Neural cell (in vitro differentiated cells): ENCODE measurements around the gene LYPD6B.

Experiments used
- CTCF ChIP-seq: fragments of 450-650 bp; IDR thresholded peaks from 2 replicates; pipeline ENCODE4 v1.5.1; 2014; ENCODE audit warnings: antibody characterized with exemption, mild to moderate bottlenecking, moderate library complexity; ENCODE audit not compliant: poor library complexity, severe bottlenecking
- EP300 ChIP-seq: fragments of 450-650 bp; conservative IDR thresholded peaks from 2 replicates; pipeline ENCODE4 v1.6.1; 2014; ENCODE audit warnings: antibody characterized with exemption, mild to moderate bottlenecking, moderate library complexity; ENCODE audit not compliant: poor library complexity, severe bottlenecking
- EZH2 ChIP-seq: fragments of 200-600, 300-800 bp; shearing (Covaris generic), sonication (generic); IDR thresholded peaks from 2 replicates; pipeline ENCODE4 v1.6.1; 2014; ENCODE audit warnings: antibody characterized with exemption, low read length, borderline replicate concordance, mild to moderate bottlenecking; ENCODE audit not compliant: insufficient read depth, poor library complexity, severe bottlenecking
- MXI1 ChIP-seq: fragments of 450-650 bp; conservative IDR thresholded peaks from 2 replicates; pipeline ENCODE4 v1.6.1; 2014; ENCODE audit warnings: antibody characterized with exemption, mild to moderate bottlenecking; ENCODE audit not compliant: poor library complexity, severe bottlenecking
- POLR2AphosphoS5 ChIP-seq: IDR thresholded peaks from 2 replicates; pipeline ENCODE4 v1.6.1; 2012
- RAD21 ChIP-seq: fragments of 450-650 bp; conservative IDR thresholded peaks from 2 replicates; pipeline ENCODE4 v1.6.1; 2014; ENCODE audit warnings: antibody characterized with exemption, mild to moderate bottlenecking, moderate library complexity
- REST ChIP-seq: IDR thresholded peaks from 2 replicates; pipeline ENCODE4 v1.6.1; 2012; ENCODE audit warnings: borderline replicate concordance
- SMC3 ChIP-seq: fragments of 450-650 bp; conservative IDR thresholded peaks from 2 replicates; pipeline ENCODE4 v1.6.1; 2014; ENCODE audit warnings: antibody characterized with exemption, mild to moderate bottlenecking, moderate library complexity; ENCODE audit not compliant: poor library complexity
- TAF1 ChIP-seq: IDR thresholded peaks from 2 replicates; pipeline ENCODE4 v1.6.1; 2012; ENCODE audit warnings: low read depth

GRCh38 chr2:149146876-149147275, 108.4 kb downstream of the LYPD6B start:
- no peak for TF ChIP-seq CTCF
- TF ChIP-seq EZH2: no peak
- TF ChIP-seq POLR2AphosphoS5: no peak
- no peak for TF ChIP-seq MXI1
- no peak for TF ChIP-seq EP300
- TF ChIP-seq SMC3: no peak
- TF ChIP-seq REST: no peak
- no peak for TF ChIP-seq TAF1
- TF ChIP-seq RAD21: no peak
